ENCODE data around the gene LETM1.

Gene LETM1

DNA sequence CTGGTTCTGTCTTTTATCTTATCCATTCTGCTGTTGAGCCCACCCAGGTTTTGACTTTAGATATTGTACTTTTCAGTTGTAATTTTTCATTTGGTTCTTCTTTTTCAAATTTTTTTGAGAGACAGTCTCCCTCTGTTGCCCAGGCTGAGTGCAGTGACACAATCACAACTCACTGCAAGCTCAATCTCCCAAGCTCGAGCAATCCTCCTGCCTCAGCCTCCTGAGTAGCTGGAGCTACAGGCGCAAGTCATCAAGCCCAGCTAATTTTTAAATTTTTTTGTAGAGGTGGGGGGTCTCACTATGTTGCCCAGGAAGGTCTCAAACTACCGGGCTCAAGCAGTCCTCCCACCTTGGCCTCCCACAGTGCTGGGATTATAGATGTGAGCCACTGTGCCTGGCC, 25.7 kb downstream of the LETM1 start:
- no peak for DNase-seq (ENCODE audit: low read depth in 1 of 2, low spot score in 1 of 2)

DNA sequence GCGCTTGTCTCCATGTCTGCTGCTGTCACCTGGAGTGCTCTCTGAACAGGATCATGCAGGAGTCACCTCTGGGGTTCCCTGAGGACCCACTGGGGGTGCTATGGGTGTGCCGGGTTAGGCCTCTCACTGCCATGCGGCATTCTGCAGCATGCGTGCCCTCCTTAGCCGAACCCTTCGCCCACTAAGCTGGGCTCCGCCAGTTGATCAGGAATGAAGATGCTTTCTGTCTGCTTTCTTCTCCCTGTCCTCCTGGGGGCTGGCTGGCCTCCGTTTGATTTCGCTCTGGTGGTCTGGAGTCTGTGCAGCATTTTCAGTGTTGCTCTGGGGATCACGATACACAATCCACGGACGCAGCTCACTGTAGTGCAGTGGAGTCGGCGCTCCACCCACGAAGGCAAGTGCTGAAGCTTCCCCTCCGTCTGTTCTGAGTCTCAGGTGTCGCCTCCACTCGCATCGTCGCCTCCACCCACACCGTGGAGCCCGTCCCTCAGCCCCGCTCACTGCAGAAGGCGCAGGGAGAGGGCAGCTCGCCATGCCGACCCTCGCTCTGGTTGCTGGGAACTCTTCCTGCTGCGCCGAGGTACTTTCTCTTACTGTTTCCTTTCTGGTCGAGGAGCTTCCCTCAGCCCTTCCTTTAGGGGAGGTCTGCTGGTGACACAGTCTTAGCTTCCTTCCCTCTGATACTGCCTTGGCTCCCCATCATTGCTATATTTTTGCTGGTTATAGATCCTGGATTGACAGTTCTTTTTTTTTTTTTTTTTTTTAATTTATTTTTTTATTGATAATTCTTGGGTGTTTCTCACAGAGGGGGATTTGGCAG, 29.2 kb downstream of the LETM1 start:
- no peak for DNase-seq (ENCODE audit: low read depth in 1 of 2, low spot score in 1 of 2)

DNA sequence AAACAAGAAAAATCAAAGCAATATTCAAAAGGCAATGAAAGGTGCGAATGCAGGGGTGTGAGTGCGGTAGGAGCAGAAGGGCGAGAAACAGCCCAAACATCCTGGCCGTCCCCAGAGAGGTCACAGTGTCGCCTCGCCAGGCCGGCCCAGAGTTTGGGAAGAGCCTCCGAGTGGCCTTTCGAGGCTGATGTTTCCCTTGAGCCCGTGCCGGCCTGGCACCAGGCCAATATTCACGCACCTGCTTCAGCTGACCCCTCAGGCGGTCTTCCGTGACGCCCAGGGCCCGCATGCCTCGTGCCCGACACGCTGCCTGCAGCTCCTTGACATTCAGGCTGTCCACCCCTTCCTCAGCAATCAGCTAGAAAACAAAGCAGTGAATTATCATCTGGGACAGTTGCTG, 30.6 kb downstream of the LETM1 start:
- no peak for DNase-seq (ENCODE audit: low read depth in 1 of 2, low spot score in 1 of 2)

GRCh38 chr4:1824746-1825145, 31.2 kb downstream of the LETM1 start:
- DNase-seq (ENCODE audit: low read depth in 1 of 2, low spot score in 1 of 2) = no peak

DNA sequence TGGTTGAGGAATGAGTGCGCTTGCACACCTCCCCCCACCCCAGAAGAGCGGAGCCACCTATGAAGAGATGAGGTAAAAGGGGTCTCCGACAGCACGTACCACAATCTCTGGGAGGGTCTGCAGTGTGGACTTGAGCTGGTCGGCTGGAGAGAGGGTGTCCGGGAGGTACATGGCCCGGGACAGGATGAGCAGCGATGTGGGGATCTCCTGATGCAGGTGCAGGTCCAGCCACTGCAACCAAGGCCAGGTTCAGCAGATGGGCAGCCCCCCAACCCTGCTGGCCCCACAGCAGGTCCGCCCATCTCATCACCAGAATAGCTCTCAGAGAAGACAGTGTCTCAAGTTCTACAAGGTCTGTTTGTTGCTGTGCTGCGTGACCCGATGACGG, 32.4 kb downstream of the LETM1 start:
- DNase-seq (ENCODE audit: low read depth in 1 of 2, low spot score in 1 of 2) = no peak

DNA sequence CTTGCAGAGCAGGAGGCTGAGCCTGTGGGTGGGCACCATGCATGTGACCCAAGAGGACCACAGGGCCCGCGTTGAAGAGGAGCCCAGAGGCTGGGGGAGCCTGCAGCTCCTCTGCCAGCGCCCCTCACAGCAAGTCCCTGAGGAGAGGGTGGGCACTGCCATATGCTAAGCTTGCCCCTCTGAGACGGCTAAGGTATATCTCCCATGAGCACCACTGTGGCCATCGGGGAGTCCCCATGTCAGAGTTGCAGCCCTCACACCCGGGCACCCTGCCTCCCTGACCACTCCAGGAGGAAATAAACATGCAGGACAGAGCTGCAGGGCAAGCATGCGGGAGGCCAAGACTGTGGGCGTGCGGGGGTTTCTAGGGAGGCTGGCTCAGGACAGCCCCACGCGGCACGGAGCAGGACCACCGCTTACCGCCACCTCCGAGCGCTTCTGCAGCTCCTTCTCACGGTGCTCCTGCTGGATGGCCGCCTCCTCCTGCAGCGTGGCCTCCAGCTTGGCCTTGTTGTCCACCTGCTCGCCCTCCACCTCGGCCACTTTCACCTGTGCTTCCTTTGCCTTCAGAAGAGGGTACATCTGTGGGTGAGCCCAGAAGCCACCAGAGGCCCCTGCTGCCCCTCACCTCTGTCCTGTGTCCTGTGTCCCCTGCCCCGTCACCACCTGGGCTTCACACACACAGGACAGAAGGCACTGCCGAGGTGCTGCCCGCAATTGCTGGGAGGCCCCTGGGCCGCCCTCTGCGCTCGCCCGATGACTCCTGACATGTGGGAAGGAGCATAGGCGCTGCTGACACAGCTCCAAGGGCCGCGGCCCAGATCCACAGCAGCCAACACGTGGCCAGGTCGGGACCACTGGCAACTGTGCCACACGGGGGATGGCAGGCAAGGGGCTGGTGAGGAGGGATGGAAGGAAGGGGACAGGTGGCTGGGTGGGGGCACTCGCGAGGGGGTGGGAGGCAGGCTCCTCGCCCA, 33.1 kb downstream of the LETM1 start:
- no peak for DNase-seq (ENCODE audit: low read depth in 1 of 2, low spot score in 1 of 2)

DNA sequence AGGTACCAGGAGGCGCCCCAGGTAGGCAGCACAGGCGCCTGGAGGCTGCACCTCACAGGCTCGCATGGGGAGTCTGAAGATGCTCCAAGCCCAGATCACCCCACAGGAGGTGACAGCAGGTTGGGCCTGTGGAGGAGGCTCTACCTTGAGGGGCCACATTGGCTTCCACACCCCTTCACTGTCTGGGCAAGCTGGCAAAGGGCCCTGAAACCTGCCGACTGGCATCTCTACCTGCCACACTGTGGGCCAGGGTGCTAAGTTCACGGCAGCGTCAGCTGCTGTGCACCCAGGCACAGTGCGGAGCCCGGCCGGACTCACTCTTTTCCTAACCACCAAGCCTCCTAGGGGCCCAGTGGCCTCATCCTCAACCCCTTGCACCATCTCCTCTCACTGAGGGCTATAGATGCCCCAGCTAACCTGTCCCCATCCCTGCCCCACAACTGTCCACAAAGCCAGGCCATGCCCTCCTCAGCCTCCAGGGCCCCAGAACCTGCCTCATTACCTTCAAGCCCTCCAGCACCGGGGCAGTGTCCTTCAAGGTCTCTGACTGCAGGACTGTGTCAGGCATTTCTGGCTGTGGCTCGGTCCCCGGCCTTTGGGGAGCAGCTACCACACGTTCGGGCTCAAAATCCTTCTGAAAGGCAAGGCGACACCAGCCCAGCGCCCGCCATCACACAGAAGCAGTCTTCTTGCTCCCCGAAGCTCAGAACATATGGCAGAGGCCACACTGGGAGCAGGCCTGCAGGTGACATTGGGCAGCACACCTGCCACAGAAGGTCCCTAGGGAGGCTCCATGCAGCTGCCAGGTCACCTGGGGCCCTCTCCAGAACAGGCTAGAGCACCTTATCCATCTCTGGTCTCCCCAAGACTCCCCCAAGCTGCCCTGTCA, 34.0 kb downstream of the LETM1 start:
- no peak for DNase-seq (ENCODE audit: low read depth in 1 of 2, low spot score in 1 of 2)

DNA sequence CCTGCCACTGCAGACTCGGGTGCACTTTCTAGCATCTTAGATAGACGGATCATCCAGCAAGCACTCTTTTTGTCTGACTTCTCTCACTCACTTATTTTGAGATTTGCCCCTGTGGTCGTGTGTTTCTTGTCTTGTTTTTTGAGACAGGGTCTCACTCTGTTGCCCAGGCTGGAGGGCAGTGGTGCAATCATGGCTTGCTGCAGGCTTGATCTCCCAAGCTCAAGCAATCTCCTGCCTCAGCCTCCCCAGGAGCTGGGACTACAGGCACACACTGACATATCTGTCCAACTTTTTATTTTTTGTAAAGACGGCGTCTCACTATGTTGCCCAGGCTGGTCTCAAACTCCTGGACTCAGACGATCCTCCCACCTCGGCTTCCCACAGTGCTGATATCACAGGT, 36.1 kb downstream of the LETM1 start:
- DNase-seq (ENCODE audit: low read depth in 1 of 2, low spot score in 1 of 2) = no peak

GRCh38 chr4:1819284-1819683, 36.7 kb downstream of the LETM1 start:
- no peak for DNase-seq (ENCODE audit: low read depth in 1 of 2, low spot score in 1 of 2)

DNA sequence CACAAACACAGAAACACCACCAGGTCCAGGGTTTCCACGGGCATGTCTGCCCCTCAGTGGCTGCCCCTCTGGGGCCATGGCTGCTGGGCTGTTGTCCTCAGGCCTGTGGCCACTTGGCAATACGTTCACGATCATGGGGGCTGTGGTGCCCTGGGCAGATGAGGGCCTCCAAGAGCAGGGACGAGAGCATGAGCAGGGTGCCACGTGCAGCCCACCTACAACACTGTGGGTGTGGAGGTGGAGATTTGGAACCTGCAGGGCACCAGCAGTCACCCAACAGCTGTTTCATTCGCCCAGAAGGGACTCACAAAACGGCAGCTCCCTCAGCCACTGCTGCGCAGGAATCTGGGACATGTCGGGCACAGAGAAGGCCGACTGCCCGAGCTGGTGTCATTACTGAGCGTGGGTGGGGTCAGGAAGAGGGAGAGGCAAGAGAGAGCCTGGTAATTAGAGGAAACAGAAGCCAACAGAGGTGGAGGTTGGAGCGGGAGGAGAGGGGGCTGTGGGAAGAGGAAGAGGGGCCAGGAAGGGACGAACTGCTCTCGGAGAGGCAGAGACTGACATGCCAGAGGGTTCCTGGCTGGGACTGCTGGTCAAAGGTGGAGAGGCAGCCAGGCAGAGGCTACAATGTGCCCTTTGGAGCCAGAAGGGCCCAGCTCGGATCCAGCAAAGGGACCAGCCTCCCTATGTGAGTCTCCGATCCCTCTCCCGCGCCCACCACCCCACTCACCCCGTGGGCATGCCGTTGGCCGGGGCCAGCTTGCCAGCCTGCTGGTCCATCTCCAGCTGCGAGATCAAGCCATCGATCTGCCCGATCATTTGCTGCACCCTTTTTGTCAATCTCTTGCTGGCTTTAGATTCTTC, 39.7 kb downstream of the LETM1 start:
- no peak for DNase-seq (ENCODE audit: low read depth in 1 of 2, low spot score in 1 of 2)

DNA sequence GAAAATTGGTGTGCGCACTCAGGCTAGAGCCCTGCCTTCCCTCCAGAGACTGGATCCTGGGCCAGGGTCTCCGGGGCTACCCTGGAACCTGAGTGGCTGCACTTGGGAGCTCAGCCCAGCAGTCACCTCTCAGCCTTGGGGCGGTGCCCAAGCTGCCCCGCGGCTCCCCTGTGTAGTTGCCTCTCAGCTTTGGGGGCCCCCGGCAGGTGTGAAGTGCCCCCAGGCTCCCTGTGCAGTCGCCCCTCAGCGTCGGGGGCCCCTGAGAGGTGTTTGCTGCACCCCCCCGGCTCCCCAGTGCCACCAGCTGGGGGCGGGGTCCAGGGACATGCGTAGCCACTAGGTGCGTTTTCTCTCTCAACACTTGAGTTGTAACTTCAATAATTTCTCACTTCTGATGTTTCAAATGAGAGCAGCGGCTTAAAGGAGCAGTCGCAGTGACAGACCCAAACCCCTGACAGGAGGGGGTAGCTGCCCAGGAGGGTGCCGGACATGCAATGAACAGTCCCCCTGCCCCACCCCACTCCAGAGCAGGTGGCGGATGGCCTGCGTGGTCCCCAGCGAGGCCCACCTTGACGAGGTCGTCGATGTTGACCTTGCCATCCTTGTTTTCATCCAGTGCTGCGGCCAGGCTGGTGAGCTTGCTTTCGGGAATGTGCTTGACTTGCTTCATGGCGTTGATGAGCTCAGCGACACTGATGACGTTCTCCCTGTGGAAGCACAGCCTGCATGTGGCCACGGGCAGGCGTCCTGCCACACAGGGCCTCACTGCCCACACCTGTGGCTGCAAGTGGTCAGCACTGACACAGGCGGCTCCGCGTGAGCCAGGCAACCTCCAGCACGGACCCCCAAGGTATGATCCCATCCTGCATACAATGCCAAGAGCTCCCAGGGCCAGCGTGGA, 40.6 kb downstream of the LETM1 start:
- no peak for DNase-seq (ENCODE audit: low read depth in 1 of 2, low spot score in 1 of 2)

GRCh38 chr4:1814453-1814852, 41.5 kb downstream of the LETM1 start:
- DNase-seq (ENCODE audit: low read depth in 1 of 2, low spot score in 1 of 2) = no peak

DNA sequence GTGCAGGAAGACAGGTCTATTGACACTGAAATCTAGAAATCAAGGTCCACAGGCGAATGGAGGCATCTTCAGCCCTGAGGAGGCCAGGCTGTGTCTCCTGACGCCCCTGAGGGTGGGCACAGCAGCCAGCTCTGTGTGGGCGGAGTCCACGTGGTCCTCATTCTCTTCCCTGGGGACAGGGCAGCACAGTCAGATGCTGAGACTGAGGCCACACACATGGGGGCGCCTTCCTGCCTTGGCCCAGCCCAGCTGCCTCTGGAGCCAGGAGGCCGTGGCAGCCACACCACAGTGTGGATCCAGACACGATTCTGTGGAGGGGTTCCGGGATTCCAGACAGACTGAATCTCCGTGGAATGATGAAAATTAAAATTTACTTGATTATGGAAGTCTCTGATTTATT, 42.0 kb downstream of the LETM1 start:
- DNase-seq (ENCODE audit: low read depth in 1 of 2, low spot score in 1 of 2) = no peak

GRCh38 chr4:1813231-1813630, 42.7 kb downstream of the LETM1 start:
- DNase-seq (ENCODE audit: low read depth in 1 of 2, low spot score in 1 of 2) = no peak

DNA sequence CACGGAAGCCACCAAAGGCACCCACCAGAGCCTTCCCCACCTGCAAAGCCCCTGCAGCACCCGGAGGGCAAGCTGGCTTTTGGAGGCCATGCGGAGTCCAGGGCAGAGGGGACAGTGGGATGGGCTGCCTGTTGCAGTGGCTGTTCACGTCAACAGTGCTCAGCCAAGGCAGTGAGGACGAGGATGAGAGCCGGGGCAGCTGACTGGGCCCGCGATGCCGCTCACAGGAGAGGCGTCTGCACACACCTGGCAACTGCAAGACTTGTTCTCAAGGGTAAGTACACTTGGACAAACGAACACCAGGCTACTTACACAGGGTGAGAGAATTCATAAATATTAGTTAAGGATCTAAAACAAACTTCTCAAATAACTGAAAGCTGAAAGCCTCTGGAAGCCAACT, 43.2 kb downstream of the LETM1 start:
- DNase-seq (ENCODE audit: low read depth in 1 of 2, low spot score in 1 of 2) = no peak

GRCh38 chr4:1810765-1811164, 45.2 kb downstream of the LETM1 start:
- DNase-seq (ENCODE audit: low read depth in 1 of 2, low spot score in 1 of 2) = no peak

DNA sequence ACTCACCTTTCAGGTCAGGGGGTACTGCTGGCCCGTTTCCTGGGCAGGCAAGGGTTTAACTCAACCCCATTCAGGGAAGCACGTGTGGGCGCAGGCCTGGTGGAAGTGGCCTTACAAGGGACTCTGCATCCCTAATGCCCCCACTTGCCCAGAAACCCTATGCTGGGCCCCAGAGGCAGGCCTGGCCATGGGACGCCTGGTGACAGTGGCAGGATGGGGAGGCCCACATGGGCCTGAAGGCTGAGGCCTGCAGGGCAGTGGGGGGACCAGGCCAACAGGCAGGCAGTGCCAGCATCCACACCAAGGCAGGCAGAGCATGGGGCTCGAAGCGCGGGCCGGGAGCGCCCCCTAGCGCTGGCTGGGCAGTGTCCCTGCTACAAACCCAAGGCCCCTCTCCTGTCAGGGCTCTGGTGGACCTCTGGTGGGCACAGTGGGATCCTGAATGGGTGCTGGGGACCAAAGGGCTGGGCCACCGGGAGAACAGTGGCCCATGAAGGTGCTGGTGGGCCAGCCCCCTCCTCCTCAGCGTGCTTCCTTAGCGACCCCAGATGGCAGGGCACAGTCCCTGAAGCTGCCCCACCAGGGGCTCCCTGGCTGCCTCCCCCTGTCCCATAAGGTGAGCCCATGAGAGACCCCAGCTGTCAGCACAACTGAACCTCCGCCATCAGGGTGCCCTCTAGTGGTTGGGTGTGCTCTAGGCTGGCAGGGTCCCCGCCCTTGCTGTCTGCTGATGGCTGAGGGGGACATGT, 46.0 kb downstream of the LETM1 start:
- DNase-seq (ENCODE audit: low read depth in 1 of 2, low spot score in 1 of 2) = peak; percentile 32 to 42
